SU-DHL-6 (cell line): ENCODE results near the gene FURIN.

Experiments used
- H2AFZ ChIP-seq: fragments of 200-600 bp; sonication (generic); 2 replicates; pipeline ENCODE4 v1.6.1; 2014; ENCODE audit warnings: low read depth, mild to moderate bottlenecking, moderate library complexity, mixed read lengths, antibody characterized with exemption, low read length; ENCODE audit not compliant: severe bottlenecking
- H3F3A ChIP-seq: fragments of 200-600 bp; shearing (Covaris generic); 2 replicates; pipeline ENCODE4 v1.6.0; 2016; ENCODE audit warnings: antibody characterized with exemption, mild to moderate bottlenecking; ENCODE audit not compliant: insufficient read depth
- H3K27ac ChIP-seq: fragments of 200-600 bp; sonication (generic); 2 replicates; pipeline ENCODE4 v1.5.1; 2016; ENCODE audit warnings: low read depth, mild to moderate bottlenecking, low read length, moderate library complexity, mixed read lengths
- H3K27me3 ChIP-seq: fragments of 200-600 bp; sonication (generic), shearing (Covaris generic); 2 replicates; pipeline ENCODE4 v1.6.0; 2014; ENCODE audit warnings: mild to moderate bottlenecking, low read length
- H3K36me3 ChIP-seq: fragments of 200-600 bp; sonication (generic); 2 replicates; pipeline ENCODE4 v1.6.1; 2014; ENCODE audit warnings: mild to moderate bottlenecking, low read length, mixed read lengths
- H3K4me2 ChIP-seq: fragments of 300-600, 200-600 bp; shearing (Covaris generic), sonication (generic); 2 replicates; pipeline ENCODE4 v1.6.0; 2014; ENCODE audit warnings: low read length, low read depth, mild to moderate bottlenecking; ENCODE audit not compliant: poor library complexity, severe bottlenecking
- H3K4me3 ChIP-seq: fragments of 200-600 bp; sonication (generic); 2 replicates; pipeline ENCODE4 v1.5.1; 2014; ENCODE audit warnings: antibody characterized with exemption, low read length, mild to moderate bottlenecking, mixed read lengths; ENCODE audit not compliant: insufficient read depth, poor library complexity, severe bottlenecking
- H3K79me2 ChIP-seq: fragments of 200-600 bp; sonication (generic); 2 replicates; pipeline ENCODE4 v1.6.1; 2014; ENCODE audit warnings: mild to moderate bottlenecking, low read length, moderate library complexity; ENCODE audit not compliant: insufficient read depth
- H3K9ac ChIP-seq: fragments of 200-600 bp; sonication (generic); 2 replicates; pipeline ENCODE4 v1.7.0; 2014; ENCODE audit warnings: mild to moderate bottlenecking, low read length
- H3K9me2 ChIP-seq: fragments of 200-600 bp; sonication (generic); replicated peaks from 2 replicates; pipeline ENCODE4 v1.6.1; 2014; ENCODE audit warnings: low read length; ENCODE audit not compliant: insufficient read depth
- H3K9me3 ChIP-seq: fragments of 200-600 bp; sonication (generic); 2 replicates; pipeline ENCODE4 v1.6.1; 2014; ENCODE audit warnings: low read length, mixed read lengths; ENCODE audit not compliant: insufficient read depth
- H4K20me1 ChIP-seq: fragments of 200-600 bp; sonication (generic); 2 replicates; pipeline ENCODE4 v1.6.1; 2014; ENCODE audit warnings: low read depth, mild to moderate bottlenecking, antibody characterized with exemption, low read length, moderate library complexity, mixed read lengths
- CTCF ChIP-seq: fragments of 200-600 bp; sonication (generic); IDR thresholded peaks from one replicate; pipeline ENCODE4 v1.5.1; 2017; ENCODE audit warnings: antibody characterized with exemption, mild to moderate bottlenecking, low read length, moderate library complexity; ENCODE audit not compliant: insufficient read depth, poor library complexity, severe bottlenecking
- EZH2phosphoT487 ChIP-seq: fragments of 200-600 bp; sonication (generic), shearing (Covaris generic); conservative IDR thresholded peaks from 2 replicates; pipeline ENCODE4 v1.6.1; 2018; ENCODE audit warnings: mild to moderate bottlenecking, antibody characterized with exemption, low read length, moderate library complexity, mixed read lengths

The FURIN gene

GRCh38 chr15:90860942-90861675, 7.3 kb upstream of the FURIN start:
- Histone ChIP-seq H4K20me1 (no peaks in the 10 kb centered on the region), H3K9me2 (no peaks in the 10 kb centered on the region), H3K36me3 (no peaks in the 10 kb centered on the region), H3K4me3 (no peak overlapping the region), H2AFZ (no peak overlapping the region), H3K9me3 (no peaks in the 10 kb centered on the region), H3K27me3 (no peaks in the 10 kb centered on the region), H3K9ac (no peak overlapping the region), H3K4me2 (no peak overlapping the region), H3K79me2 (no peaks in the 10 kb centered on the region), H3K27ac (no peak overlapping the region), H3F3A (no peaks in the 10 kb centered on the region)
- no peak for TF ChIP-seq CTCF
- no peak for TF ChIP-seq EZH2phosphoT487

GRCh38 chr15:90862487-90862886, 5.9 kb upstream of the FURIN start:
- Histone ChIP-seq H4K20me1 (no peaks in the 10 kb centered on the region), H3K9me2 (no peaks in the 10 kb centered on the region), H3K4me3 (no peak overlapping the region), H3K4me2 (no peak overlapping the region), H3F3A (no peaks in the 10 kb centered on the region), H3K9me3 (no peaks in the 10 kb centered on the region), H3K9ac (no peak overlapping the region), H3K27me3 (no peaks in the 10 kb centered on the region), H3K36me3 (no peaks in the 10 kb centered on the region), H3K79me2 (no peaks in the 10 kb centered on the region), H2AFZ (no peak overlapping the region), H3K27ac (no peak overlapping the region)
- TF ChIP-seq EZH2phosphoT487, result no peak
- no peak for TF ChIP-seq CTCF

GRCh38 chr15:90862964-90863778, 5.2 kb upstream of the FURIN start:
- Histone ChIP-seq H3K4me2 (no peak overlapping the region), H4K20me1 (no peaks in the 10 kb centered on the region), H3K79me2 (no peaks in the 10 kb centered on the region), H3K9ac (no peak overlapping the region), H3K9me2 (no peaks in the 10 kb centered on the region), H3K4me3 (no peak overlapping the region), H3K27me3 (no peaks in the 10 kb centered on the region), H3F3A (no peaks in the 10 kb centered on the region), H2AFZ (no peak overlapping the region), H3K9me3 (no peaks in the 10 kb centered on the region), H3K27ac (no peak overlapping the region), H3K36me3 (no peaks in the 10 kb centered on the region)
- no peak for TF ChIP-seq EZH2phosphoT487
- TF ChIP-seq CTCF, result no peak
